ENCODE data around the gene DUSP5.

The DUSP5 gene

GRCh38 chr10:110544958-110545537 is 47.3 kb downstream of the DUSP5 start:
- in situ Hi-C loops (cut with MboI; ENCODE audit: low sequenced_read_pairs) = loop anchor here (10.0 kb wide), 1 partner anchor 190 kb away; no protein-coding TSS in a partner anchor

- in situ Hi-C loops (cut with MboI; ENCODE audit: low sequenced_read_pairs) = loop anchor here (10.0 kb wide), 1 partner anchor 191 kb away; no protein-coding TSS in a partner anchor
These were observed 48.4 kb downstream of the DUSP5 start for GRCh38 chr10:110546077-110546476.

GRCh38 chr10:110546499-110547110 is 48.9 kb downstream of the DUSP5 start:
- in situ Hi-C loops (cut with MboI; ENCODE audit: low sequenced_read_pairs) = loop anchor here (10.0 kb wide), 1 partner anchor 192 kb away; no protein-coding TSS in a partner anchor

GRCh38 chr10:110547139-110547761 is 49.5 kb downstream of the DUSP5 start:
- in situ Hi-C loops (cut with MboI; ENCODE audit: low sequenced_read_pairs) = loop anchor here (10.0 kb wide), 1 partner anchor 192 kb away; no protein-coding TSS in a partner anchor

- in situ Hi-C loops (cut with MboI; ENCODE audit: low sequenced_read_pairs) = loop anchor here (10.0 kb wide), 1 partner anchor 193 kb away; no protein-coding TSS in a partner anchor
These were observed 50.3 kb downstream of the DUSP5 start for GRCh38 chr10:110548002-110548401.

GRCh38 chr10:110549211-110549610 is 51.5 kb downstream of the DUSP5 start:
- in situ Hi-C loops (cut with MboI; ENCODE audit: low sequenced_read_pairs) = loop anchor here (10.0 kb wide), 1 partner anchor 194 kb away; no protein-coding TSS in a partner anchor

GRCh38 chr10:110553905-110554304 is 56.2 kb downstream of the DUSP5 start:
- in situ Hi-C loops (cut with MboI; ENCODE audit: low sequenced_read_pairs) = loop anchor here (25.0 kb wide), 1 partner anchor 417 kb away; no protein-coding TSS in a partner anchor

GRCh38 chr10:110556296-110556695 is 58.6 kb downstream of the DUSP5 start:
- in situ Hi-C loops (cut with MboI; ENCODE audit: low sequenced_read_pairs) = loop anchor here (25.0 kb wide), 1 partner anchor 419 kb away; no protein-coding TSS in a partner anchor

GRCh38 chr10:110556969-110557601 is 59.4 kb downstream of the DUSP5 start:
- in situ Hi-C loops (cut with MboI; ENCODE audit: low sequenced_read_pairs) = loop anchor here (25.0 kb wide), 1 partner anchor 420 kb away; no protein-coding TSS in a partner anchor

- in situ Hi-C loops (cut with MboI; ENCODE audit: low sequenced_read_pairs) = loop anchor here (25.0 kb wide), 1 partner anchor 421 kb away; no protein-coding TSS in a partner anchor
These were observed 60.3 kb downstream of the DUSP5 start for GRCh38 chr10:110558041-110558440.

GRCh38 chr10:110560012-110560411 is 62.3 kb downstream of the DUSP5 start:
- in situ Hi-C loops (cut with MboI; ENCODE audit: low sequenced_read_pairs) = loop anchor here (25.0 kb wide), 1 partner anchor 423 kb away; no protein-coding TSS in a partner anchor

Measured in HL-60/S4 treated with retinoic acid at 250 ng/mL for 4 days and 3 days (cell line).